Activated CD4-positive, alpha-beta T cell treated with anti-CD3 and anti-CD28 coated beads, Interleukin-2, amount 50 U/mL, for 16 hours (primary cell): ENCODE measurements around the gene RAI2.

Experiments used
- DNase-seq: peaks from one replicate; pipeline ENCODE4 v3.0.0-alpha.2; 2020

RAI2 gene

DNA sequence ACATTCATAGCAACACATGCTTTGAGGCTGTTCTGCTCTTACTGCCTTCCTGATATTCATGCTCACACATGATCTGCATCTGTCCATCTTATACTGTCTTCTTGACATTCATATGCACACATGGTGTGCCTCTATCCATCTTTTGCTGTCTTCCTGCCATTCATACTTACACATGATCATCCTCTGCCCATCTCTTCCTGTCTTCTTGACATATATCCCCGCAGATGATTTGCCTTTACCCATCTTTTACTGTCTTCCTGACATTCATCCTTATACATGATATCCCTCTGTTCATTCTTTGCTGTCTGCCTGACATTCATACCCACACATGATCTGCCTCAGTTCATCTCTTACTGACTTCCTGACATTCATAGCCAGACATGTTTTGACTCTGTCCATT, 87.0 kb downstream of the RAI2 start:
- DNase-seq, result no peak

DNA sequence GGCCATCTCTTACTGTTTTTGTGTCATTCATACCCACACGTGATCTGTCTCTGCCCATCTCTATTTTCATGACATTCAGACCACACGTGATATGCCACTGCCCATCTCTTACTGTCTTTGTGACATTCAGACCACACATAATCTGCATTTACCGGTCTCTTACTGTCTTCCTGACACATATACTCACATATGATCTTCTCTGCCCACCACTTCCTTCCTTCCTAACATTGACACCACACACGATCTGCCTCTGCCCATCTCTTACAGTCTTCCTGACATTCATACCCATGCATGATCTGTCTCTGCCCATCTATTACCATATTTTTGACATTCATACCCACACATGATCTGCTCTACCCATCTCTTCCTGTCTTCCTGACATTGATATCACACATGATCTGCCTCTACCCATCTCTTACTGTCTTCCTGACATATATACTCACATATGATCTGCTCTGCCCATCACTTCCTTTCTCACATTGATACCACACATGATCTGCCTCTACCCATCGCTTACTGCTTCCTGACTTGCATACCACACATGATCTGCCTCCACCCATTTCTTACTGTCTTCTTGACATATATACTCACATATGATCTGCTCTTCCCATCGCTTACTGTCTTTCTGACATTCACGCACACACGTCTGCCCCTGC, 87.7 kb downstream of the RAI2 start:
- no peak for DNase-seq

DNA sequence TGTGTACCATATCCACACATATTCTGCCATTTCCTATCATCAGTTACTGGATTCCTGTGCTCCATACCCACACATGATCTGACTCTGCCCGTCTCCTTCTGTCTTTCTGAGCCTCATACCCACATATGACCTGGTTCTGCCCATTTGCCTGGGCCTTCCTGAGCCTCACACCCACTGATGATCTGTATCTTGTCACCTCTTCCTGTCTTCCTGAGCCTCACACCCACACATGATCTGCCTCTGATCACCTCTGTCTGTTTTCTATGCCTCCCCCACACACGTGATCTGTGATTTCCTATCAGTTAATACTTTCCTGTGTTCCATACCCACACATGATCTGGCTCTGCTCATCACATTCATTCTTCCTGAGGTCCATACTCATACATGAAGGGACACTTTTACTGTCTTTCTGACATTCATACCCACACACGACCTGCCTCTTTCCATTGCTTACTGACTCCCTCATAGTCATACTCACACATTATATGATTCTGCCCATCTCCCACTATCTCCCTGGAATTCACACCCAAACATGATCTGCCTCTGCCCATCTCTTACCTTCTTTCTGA, 91.3 kb downstream of the RAI2 start:
- DNase-seq, result no peak

GRCh38 chrX:17768997-17769396, 92.1 kb downstream of the RAI2 start:
- DNase-seq, result no peak

- no peak for DNase-seq
Observed at GRCh38 chrX:17767734-17768133, 93.4 kb downstream of the RAI2 start.

- no peak for DNase-seq
Observed at GRCh38 chrX:17759990-17760389, 101.1 kb downstream of the RAI2 start.

GRCh38 chrX:17758382-17758781, 102.7 kb downstream of the RAI2 start:
- no peak for DNase-seq

GRCh38 chrX:17750436-17750835, 110.7 kb downstream of the RAI2 start:
- no peak for DNase-seq
